HUDEP-2 (cell line): ENCODE results near the gene PPIG.
"Not testable (repeated sequence)": the region's sequence is repeated elsewhere in the genome, so short reads cannot be mapped to it uniquely, and the experiment has no call there.

Experiments
- DNase-seq, 76 experiments: peaks; one replicate each; lab custom pipeline; 2025; ENCODE audit not compliant: unreplicated experiment in 76 of 76; lab: John Stamatoyannopoulos, UW

PPIG gene

GRCh38 chr2:169585673-169586072 is 1.5 kb downstream of the PPIG start:
- no peak for DNase-seq

- no peak for DNase-seq
Measured at GRCh38 chr2:169590804-169591203, 6.7 kb downstream of the PPIG start.

GRCh38 chr2:169596546-169596945 is 12.4 kb downstream of the PPIG start:
- DNase-seq, result not testable (repeated sequence)

- no peak for DNase-seq
Measured at GRCh38 chr2:169598982-169599381, 14.8 kb downstream of the PPIG start.

- no peak for DNase-seq
Measured at GRCh38 chr2:169599568-169599967, 15.4 kb downstream of the PPIG start.

- no peak for DNase-seq
Measured at GRCh38 chr2:169609264-169609663, 25.1 kb downstream of the PPIG start.

GRCh38 chr2:169613876-169614275 is 29.7 kb downstream of the PPIG start:
- DNase-seq, result no peak

GRCh38 chr2:169615982-169616381 is 31.8 kb downstream of the PPIG start:
- not testable (repeated sequence) for DNase-seq

GRCh38 chr2:169619946-169620345 is 35.8 kb downstream of the PPIG start:
- no peak for DNase-seq

GRCh38 chr2:169620509-169620908 is 36.4 kb downstream of the PPIG start:
- DNase-seq, result no peak

- DNase-seq, result no peak
Measured at GRCh38 chr2:169623235-169623634, 39.1 kb downstream of the PPIG start.

- no peak for DNase-seq
Measured at GRCh38 chr2:169625781-169626180, 41.6 kb downstream of the PPIG start.

GRCh38 chr2:169636440-169637097 is 52.4 kb downstream of the PPIG start:
- DNase-seq, result no peak

GRCh38 chr2:169637620-169638019 is 53.5 kb downstream of the PPIG start:
- DNase-seq, result no peak

- DNase-seq, result no peak
Measured at GRCh38 chr2:169640104-169640503, 56.0 kb downstream of the PPIG start.

- no peak for DNase-seq
Measured at GRCh38 chr2:169641464-169641863, 57.3 kb downstream of the PPIG start.

GRCh38 chr2:169644173-169644572 is 60.0 kb downstream of the PPIG start:
- no peak for DNase-seq

GRCh38 chr2:169647496-169647895 is 63.3 kb downstream of the PPIG start:
- DNase-seq, result no peak

- DNase-seq, result no peak
Measured at GRCh38 chr2:169649278-169649677, 65.1 kb downstream of the PPIG start.

GRCh38 chr2:169653636-169654035 is 69.5 kb downstream of the PPIG start:
- DNase-seq, result no peak

GRCh38 chr2:169656164-169656563 is 72.0 kb downstream of the PPIG start:
- DNase-seq, result no peak

GRCh38 chr2:169658877-169659276 is 74.7 kb downstream of the PPIG start:
- DNase-seq, result no peak

GRCh38 chr2:169659320-169659719 is 75.2 kb downstream of the PPIG start:
- DNase-seq, result no peak
